GM21619 (cell line): ENCODE measurements around the gene MMD2.

Source experiments
- ATAC-seq: cut with Tn5 transposase; IDR thresholded peaks from one replicate; pipeline ENCODE4 v1.9.1; 2021; ENCODE audit not compliant: unreplicated experiment

Gene MMD2

DNA sequence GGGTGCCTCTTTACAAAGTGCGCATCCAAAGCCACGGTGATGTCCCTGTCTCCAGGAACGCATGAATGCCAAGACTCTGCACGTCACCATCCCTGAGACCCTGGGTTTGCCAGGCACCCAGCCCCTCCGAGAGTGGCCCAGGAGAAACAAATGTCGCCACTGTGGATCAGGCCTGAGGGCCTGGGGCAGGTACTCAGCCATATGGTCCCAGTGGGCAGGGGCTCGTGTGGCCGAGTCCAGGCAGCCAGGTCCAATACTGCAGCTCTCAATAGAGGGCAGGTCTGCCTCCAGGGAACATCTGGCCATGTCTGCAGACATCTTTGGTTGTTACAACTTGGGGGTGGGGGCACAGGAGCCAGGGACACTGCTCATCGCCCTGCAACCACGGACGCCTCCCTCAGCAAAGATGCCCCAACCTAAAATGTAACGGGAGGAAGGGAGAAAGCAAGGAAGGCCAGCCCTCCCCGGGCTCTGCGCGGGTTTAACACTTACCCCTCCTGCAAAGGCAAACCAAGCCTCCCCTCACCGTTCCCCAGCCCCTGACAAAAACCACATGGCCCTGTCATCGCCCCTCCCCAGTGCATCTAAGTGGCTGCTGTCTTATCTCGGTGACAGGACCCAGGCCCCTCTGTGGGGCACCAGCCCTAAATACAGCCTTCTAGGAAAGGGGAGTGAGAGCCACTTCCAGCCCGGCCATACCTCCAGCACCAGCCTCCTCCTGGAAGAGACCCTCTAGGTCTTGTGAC lies 86.9 kb downstream of the MMD2 start:
- ATAC-seq, result no peak

DNA sequence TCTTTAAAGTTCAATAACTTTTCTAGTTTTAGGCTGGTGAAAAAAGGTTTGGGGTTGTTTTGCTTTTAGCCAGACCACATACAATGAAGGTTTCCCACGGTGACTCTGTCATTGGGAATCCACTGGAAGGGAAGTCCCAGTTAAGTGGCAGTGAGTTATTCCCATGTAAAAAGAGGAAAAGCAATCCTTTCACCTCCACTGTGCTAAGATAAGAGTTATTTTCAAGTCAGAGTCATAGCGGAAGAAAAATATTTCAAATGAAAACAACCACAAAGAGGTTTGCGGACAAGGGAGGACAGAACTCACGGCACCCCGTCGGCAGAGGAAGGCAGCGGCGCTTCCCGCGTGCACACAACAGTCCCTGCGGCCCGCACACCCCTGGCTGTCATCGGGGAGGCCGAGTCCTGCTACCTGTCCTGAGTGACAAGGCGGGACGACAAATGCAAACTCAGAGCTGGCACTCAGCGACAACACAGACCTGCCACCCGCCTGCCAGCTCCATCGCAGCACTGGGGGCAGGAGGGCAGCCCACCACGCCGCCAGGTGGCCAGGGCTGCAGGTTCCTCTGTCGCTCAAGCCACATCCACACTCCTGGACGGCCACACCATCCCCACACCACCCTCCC lies 87.8 kb downstream of the MMD2 start:
- ATAC-seq, result no peak

DNA sequence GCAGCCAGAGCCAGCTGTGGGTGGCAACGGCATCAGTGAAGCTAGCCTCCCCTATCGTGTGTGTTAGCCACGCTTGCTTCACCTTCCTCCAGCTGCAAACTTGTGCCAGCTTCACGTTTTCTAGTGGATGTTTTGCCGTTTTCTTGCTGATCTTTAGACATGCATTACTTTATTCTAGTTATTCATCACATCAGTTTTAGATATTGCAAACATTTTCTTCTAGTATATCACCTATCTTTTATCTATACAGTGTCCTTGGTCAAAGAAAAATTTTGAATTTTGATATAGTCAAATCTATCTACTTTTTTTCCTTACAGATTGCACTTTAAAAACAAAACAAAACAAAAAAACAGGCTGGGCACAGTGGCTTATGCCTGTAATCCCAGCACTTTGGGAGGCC lies 90.5 kb downstream of the MMD2 start:
- ATAC-seq, result no peak

DNA sequence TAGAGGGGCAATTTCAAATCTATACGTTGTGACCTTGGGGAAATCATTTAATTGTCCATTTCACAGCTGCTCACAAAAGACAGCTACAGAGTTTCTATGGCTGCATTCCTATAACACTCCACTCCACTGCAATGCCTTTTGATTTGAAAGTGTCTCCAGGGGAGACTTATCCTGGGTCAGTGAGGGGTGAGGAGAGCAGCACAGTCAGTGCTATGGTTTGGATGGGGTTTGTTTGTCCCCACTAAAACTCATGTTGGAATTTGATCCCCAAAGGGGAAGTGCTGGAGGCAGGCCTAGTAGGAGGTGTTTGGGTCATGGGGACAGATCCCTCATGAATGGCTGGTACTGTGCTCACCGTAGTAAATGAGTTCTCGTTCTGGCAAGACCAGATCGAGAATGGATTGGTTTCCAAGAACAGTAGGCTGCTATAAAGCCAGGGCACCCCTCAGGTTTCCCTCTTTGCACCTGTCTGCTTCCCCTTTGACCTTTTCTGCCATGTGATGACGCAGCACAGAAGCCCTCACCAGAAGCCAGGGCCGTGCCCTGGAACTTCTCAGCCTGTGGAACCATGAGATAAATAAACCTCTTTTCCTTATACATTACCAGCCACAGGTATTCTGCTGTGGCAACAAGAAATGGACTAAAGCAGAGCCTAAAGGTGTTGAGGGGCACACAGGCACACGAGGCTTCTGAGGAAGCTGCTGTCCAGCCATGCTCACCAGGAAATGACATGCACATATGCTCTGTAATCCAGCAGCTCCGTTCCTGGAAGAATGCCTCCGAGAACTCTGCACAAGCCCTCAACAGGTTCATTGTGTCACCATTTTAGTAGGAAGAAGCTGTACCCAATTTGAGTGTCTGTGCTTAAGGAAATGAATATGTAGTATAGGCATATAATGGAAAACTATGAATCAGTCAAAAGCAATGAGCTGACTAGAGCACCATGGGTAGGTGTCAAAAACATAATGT lies 92.2 kb downstream of the MMD2 start:
- no peak for ATAC-seq

DNA sequence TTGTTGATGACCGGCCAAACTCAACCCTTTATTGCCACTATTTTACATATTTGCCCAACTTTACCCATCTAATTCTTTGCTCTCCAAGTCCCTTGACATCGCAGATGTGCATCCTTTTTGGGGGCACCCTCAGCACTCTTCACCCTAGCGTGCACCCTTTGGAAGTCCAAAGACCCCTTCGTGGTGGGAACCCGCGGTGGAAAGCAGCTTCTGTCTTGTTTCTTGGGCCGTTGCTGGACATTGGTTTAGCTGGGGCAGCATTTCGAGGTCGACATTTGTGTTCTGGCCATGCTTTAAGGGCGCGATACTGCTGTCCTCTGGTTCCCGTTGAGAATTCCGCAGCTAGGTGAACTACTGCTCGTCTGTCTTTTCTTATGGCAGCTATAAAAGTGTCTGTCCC lies 96.8 kb downstream of the MMD2 start:
- ATAC-seq, result no peak

DNA sequence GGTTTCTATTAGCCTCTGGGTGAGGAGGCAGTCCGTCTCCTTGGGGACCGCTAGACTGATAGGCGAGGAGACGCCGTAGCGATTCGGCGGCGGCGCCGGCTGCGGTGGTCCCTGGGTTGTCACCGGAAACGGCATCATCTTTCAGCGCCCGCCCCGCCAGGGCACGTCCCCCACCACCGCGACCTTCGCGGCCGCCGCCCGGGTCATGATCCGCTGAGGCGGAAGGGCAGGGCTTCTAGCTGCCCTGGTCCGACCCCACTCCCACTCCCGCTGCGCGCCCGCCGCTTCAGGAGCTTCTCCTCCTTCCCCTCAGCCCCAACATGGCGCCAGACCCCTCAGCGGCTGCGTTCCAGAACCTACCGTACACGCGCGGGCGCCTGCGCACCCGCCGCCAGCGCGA lies 97.3 kb downstream of the MMD2 start, which contains the start of gene PAPOLB:
Gene PAPOLB, minus strand, starts transcription at position 358 of the 400 bp plus-strand sequence. Its CDS starts 220 bp downstream, at position 138.
- no peak for ATAC-seq

DNA sequence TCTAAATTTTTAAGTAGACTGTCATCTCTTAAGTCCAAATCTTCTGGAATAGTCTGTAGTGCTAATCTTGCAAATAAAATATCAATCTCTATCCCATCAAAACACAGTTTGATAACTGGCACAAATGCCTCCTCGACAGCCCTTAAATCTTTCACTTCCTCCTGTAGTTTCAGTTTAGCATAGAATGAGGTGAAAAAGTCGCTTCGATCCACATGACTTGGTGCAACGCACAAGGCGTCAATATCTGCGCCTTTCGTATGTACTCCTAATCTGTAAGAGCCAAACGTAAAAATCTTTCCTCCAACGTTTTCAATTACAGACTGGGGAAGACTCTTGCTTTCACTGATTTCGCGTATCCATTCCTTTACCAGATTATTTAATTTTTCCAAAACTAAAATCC lies 97.8 kb downstream of the MMD2 start:
- ATAC-seq, result no peak

DNA sequence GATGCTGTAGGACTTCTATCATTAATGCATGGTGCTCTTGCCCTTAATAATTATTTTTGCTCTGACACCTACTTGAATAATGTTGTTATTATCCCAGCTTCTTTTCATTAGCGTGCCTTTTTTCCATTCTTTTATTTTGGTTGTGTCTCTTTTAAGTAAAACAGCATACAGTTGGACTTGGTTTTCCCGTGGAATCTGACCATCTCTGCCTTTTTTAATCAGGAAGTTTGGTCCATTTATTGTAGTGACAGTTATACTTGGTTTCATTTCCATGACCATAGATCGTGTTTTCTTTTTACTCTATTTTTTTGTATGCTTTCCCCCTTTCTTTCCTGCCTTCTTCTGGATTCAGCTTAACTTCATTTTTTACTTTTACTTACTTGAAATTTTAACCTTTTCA lies 101.8 kb downstream of the MMD2 start:
- ATAC-seq, result no peak

DNA sequence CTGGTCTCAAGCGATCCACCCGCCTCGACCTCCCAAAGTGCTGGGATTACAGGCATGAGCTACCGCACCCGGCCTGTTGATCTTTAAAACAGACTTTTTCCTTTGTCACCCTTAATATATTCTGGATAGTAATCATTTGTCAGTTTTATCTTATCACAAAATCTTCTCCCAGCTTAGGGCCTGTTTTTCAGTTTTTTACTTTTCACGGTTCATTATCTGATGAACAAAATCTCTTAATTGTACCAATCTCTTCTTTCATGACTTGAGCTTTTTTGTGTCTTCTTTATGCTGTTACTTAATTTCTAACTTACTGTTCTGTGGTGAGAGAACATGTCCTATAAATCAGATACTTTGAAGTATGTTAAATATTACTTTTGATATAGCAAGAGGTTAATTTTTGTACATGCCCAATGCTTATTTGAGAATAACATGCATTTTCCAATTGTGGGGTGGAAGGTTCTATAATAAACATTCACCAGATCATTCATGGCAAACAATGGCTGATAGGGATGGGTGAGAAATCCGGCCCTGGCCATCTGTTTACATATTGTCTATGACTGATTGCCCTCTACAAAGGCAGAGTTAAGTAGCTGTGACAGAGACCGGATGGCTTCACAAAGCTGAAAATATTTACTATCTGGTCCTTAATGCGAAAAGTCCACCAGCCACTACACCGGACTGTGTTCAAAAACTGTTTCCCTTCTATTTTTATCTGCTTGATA lies 102.5 kb downstream of the MMD2 start:
- no peak for ATAC-seq
